Activated naive CD4-positive, alpha-beta T cell treated with anti-CD3 and anti-CD28 coated beads for 36 hours (primary cell): ENCODE data around the gene PWWP2B. TPM values are rescaled to one million over a fixed set of nuclear protein-coding genes. Genes with fewer than 3 reads are reported as not detected.

Experiments
- CTCF ChIA-PET: fragments of 350-600 bp; sonication (Branson Sonifier 250); formaldehyde crosslinking; loops from one replicate; lab custom pipeline; 2021; ENCODE audit warnings: antibody characterized with exemption; lab: Charles Lee
- DNase-seq: peaks from one replicate; pipeline ENCODE4 v3.0.0-alpha.2; 2020
- H3K27ac Mint-ChIP-seq: one replicate; pipeline ENCODE4 v1.8.0; 2021; ENCODE audit warnings: mild to moderate bottlenecking, mixed read lengths
- H3K27me3 Mint-ChIP-seq: one replicate; pipeline ENCODE4 v1.8.0; 2021; ENCODE audit warnings: low read depth, mixed read lengths
- H3K36me3 Mint-ChIP-seq: one replicate; pipeline ENCODE4 v1.8.0; 2021; ENCODE audit warnings: low read depth, mixed read lengths
- H3K4me1 Mint-ChIP-seq: one replicate; pipeline ENCODE4 v1.8.0; 2021; ENCODE audit warnings: low read depth, mixed read lengths
- H3K4me3 Mint-ChIP-seq: one replicate; pipeline ENCODE4 v1.8.0; 2021; ENCODE audit warnings: mild to moderate bottlenecking, moderate library complexity, mixed read lengths
- H3K9me3 Mint-ChIP-seq: one replicate; pipeline ENCODE4 v1.8.0; 2021; ENCODE audit warnings: mixed read lengths
- intact Hi-C: fragments of 100-400 bp; cut with micrococcal nuclease; formaldehyde crosslinking; loops from one replicate; pipeline ENCODE4 v1.15.1; 2023
- total RNA-seq, 2 experiments: library from RNA; stranded (reverse); gene quantifications; one replicate each; pipeline ENCODE4 v1.2.3, GENCODE V29; 2021

The PWWP2B gene
- total RNA-seq, 2 experiments from 2014 or later, result 1.5 to 2.2 TPM

DNA sequence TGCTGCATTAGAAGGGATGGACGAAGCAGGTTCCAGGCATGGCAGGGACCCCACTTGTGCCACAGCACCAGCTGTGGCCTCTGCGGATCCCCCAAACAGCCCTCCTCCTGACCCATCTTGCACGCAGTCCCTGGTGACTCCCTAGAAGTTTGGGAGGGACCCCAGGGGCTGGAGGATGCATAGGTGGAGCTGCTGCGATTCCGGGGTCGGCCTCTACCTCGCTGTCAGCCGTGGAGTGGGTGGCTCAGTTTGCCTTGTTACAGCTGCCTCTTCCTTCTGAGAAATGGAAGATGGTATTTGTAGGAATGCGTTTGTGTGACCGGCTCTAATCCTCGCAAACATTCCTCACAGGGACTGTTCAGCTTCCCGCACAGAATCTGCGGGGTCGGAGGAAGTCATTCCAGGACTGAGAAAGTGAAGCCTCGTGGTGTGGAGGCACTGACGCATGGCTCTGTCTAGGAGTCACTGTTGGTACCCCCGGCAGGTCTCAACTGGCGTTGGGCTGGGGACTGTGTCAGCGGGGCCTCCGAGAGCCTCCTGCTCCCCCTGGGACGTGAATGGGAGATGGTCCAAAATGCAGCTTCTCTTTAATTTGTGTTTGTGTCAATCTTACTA, 17.5 kb downstream of the PWWP2B start:
- no peaks in the 10 kb centered on the region for H3K27me3 Mint-ChIP-seq
- no peak overlapping the region for H3K27ac Mint-ChIP-seq
- no peak for DNase-seq
- H3K36me3 Mint-ChIP-seq, result peaks cover 3% of the 10 kb centered on the region
- H3K4me3 Mint-ChIP-seq, result no peak overlapping the region
- intact Hi-C loops, result no loop called here
- peaks cover 6% of the 10 kb centered on the region for H3K4me1 Mint-ChIP-seq
- no peaks in the 10 kb centered on the region for H3K9me3 Mint-ChIP-seq
- CTCF ChIA-PET, result no interaction called here

DNA sequence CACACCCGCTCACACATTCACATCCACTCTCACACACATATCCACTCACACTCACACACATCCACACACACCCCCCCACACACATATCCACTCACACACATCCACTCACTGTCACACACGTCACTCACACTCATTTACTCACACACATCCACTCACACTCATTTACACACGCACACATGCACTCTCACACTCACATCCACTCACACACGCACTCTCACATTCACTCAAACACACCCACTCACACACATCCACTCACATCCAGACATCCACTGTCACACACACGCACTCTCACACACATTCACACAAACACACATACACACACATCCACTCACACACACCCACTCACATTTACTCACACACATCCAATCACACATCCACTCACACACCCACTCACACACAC, 18.3 kb downstream of the PWWP2B start:
- intact Hi-C loops, result no loop called here
- no peak overlapping the region for H3K4me3 Mint-ChIP-seq
- H3K27me3 Mint-ChIP-seq, result no peaks in the 10 kb centered on the region
- DNase-seq, result no peak
- H3K27ac Mint-ChIP-seq, result no peak overlapping the region
- H3K9me3 Mint-ChIP-seq, result no peaks in the 10 kb centered on the region
- CTCF ChIA-PET, result no interaction called here
- H3K36me3 Mint-ChIP-seq, result peaks cover 3% of the 10 kb centered on the region
- peaks cover 3% of the 10 kb centered on the region for H3K4me1 Mint-ChIP-seq

DNA sequence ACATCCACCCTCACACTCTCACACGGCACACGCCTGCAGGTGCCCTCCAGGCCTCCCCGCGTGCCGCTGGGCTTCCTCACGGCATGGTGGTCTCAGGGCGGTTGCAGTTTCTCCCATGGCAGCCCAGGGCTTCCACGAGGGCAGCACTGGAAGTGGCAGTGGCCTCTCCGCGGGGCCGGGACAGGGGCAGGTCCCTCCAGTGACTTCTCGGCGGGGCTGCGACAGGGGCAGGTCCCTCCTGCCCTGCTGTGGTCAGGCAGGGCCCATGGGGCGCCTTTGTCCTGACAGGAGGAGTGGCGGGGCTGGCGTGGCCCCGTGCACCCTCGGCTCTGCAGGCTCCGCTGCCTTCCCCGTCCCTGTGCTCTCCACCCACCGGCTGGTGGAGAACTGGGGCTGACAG, 19.0 kb downstream of the PWWP2B start:
- DNase-seq, result no peak
- Mint-ChIP-seq H3K36me3 (peaks cover 3% of the 10 kb centered on the region), H3K9me3 (no peaks in the 10 kb centered on the region), H3K4me1 (peaks cover 4% of the 10 kb centered on the region), H3K4me3 (no peak overlapping the region), H3K27ac (no peak overlapping the region), H3K27me3 (no peaks in the 10 kb centered on the region)
- intact Hi-C loops, result no loop called here
- CTCF ChIA-PET, result no interaction called here

DNA sequence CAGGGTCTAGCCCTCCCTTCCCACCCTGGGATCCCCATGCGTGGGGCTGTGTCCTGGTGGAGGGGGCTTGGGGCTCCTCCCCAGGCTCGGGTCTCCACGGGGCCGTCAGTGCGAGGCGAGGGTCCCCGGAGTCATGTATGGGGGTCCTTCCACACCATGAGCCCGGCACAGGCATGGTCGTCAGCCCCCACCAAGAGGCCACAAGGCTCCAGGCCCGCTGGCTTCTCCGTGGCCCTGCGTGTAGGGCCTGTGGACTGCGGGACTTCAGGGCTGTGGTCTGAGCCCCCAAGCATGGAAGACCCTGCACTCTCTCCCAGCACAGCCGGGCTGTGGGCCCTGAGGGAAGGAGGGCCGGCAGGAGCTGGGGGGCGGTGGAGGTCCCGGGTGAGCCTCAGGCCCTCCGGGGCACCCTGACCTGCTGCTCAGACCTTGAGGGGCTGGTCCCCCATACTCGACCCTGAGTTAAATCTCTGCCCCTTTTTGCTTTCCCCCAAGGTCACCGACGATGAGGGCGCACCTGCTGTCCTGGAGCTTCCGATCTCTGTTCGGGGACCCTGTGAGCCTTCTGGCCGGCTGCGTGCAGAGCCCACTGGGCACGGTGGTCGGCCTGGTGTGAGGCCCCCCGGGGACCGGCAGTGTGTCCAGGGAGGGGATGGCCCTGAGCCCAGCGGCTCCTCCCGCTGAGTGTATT, 19.7 kb downstream of the PWWP2B start:
- intact Hi-C loops, result no loop called here
- no peaks in the 10 kb centered on the region for H3K9me3 Mint-ChIP-seq
- H3K27me3 Mint-ChIP-seq, result no peaks in the 10 kb centered on the region
- H3K27ac Mint-ChIP-seq, result no peak overlapping the region
- H3K4me1 Mint-ChIP-seq, result peaks cover 8% of the 10 kb centered on the region
- H3K36me3 Mint-ChIP-seq, result peaks cover 3% of the 10 kb centered on the region
- no peak for DNase-seq
- no peak overlapping the region for H3K4me3 Mint-ChIP-seq
- CTCF ChIA-PET, result no interaction called here

- H3K27ac Mint-ChIP-seq, result no peak overlapping the region
- CTCF ChIA-PET, result no interaction called here
- peaks cover 3% of the 10 kb centered on the region for H3K36me3 Mint-ChIP-seq
- no peaks in the 10 kb centered on the region for H3K27me3 Mint-ChIP-seq
- no peak for DNase-seq
- H3K4me3 Mint-ChIP-seq, result no peak overlapping the region
- intact Hi-C loops, result no loop called here
- no peaks in the 10 kb centered on the region for H3K9me3 Mint-ChIP-seq
- H3K4me1 Mint-ChIP-seq, result peaks cover 13% of the 10 kb centered on the region
Observed at GRCh38 chr10:132417257-132417910, 20.4 kb downstream of the PWWP2B start.

GRCh38 chr10:132417957-132418441, 21.0 kb downstream of the PWWP2B start:
- no peak for DNase-seq
- H3K27ac Mint-ChIP-seq, result no peak overlapping the region
- CTCF ChIA-PET, result no interaction called here
- no peaks in the 10 kb centered on the region for H3K27me3 Mint-ChIP-seq
- H3K9me3 Mint-ChIP-seq, result no peaks in the 10 kb centered on the region
- H3K4me1 Mint-ChIP-seq, result peaks cover 19% of the 10 kb centered on the region
- no peak overlapping the region for H3K4me3 Mint-ChIP-seq
- peaks cover 3% of the 10 kb centered on the region for H3K36me3 Mint-ChIP-seq
- intact Hi-C loops, result no loop called here

- DNase-seq, result no peak
- H3K9me3 Mint-ChIP-seq, result no peaks in the 10 kb centered on the region
- no peaks in the 10 kb centered on the region for H3K27me3 Mint-ChIP-seq
- intact Hi-C loops, result no loop called here
- peaks cover 24% of the 10 kb centered on the region for H3K4me1 Mint-ChIP-seq
- H3K36me3 Mint-ChIP-seq, result peaks cover 3% of the 10 kb centered on the region
- no peak overlapping the region for H3K27ac Mint-ChIP-seq
- CTCF ChIA-PET, result no interaction called here
- no peak overlapping the region for H3K4me3 Mint-ChIP-seq
Observed at GRCh38 chr10:132418527-132419416, 21.8 kb downstream of the PWWP2B start.

DNA sequence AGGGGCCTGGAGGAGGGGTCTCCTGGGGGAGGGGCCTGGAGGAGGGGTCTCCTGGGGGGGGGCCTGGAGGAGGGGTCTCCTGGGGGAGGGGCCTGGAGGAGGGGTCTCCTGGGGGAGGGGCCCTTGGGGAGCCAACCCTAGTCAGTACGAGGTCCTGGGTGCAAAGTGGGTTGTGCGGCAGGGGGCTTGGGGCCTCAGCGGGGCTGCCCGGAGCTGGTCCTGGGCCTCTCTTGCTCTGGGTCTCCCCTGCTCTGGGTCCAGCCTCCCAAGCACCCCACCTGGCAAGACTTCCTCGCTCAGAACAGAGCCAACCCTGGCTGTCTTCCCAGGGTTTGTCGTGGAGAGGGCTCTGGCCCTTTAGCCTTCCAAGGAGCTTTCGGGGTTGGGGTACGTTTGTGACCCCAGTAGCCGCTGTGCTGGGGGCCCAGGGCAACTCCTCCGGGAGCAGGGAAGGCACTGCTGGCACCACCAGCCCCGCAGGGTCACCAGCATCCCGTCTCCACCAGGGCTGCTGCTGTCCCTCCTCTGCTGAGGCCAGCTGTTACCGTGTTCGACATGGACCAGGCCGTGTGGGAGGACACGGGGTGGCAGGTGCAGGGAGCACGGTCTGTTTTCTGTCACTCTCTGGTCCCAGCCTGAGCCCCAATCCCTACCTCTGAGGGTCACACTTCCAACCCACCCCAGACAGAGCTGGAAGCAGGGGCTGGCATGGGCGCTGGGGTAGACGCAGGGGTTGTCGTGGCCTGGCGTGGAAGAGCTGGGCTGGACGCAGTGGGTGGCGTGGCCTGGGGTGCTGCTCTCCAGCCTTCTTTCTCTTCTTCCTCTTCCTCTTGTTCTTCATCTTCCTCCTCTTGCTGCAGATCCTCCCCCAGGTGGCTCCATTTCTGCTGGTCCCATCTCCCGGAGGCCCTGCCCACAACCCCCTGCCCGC, 22.8 kb downstream of the PWWP2B start:
- DNase-seq, result no peak
- no peak overlapping the region for H3K4me3 Mint-ChIP-seq
- no peaks in the 10 kb centered on the region for H3K9me3 Mint-ChIP-seq
- peaks cover 24% of the 10 kb centered on the region for H3K4me1 Mint-ChIP-seq
- CTCF ChIA-PET, result no interaction called here
- intact Hi-C loops, result no loop called here
- H3K27me3 Mint-ChIP-seq, result no peaks in the 10 kb centered on the region
- H3K36me3 Mint-ChIP-seq, result peaks cover 3% of the 10 kb centered on the region
- no peak overlapping the region for H3K27ac Mint-ChIP-seq

DNA sequence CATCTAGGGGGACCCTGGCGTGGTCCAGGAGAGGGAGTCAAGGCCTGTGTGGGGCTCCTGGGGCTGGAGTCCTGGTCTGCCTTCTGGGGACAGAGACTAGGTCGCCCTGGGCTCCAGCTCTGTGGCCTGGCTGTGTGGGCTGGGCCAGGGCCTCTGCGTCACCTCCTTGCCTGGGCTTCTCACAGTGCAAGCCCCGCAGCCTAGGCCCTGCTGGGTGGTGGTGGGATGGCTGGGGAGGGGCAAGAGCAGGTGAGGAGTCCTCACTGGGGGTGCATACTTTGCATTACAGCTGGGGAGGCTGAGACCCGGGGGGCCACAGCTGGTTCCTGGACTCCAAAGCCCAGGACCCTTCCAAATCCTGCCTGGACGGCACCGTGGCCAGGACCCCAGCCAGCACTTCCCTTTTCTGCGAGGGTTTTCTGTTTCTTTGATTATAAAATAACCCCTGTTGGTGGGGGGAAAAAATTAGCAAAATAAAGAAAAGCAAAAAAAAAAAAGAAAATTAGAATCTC, 23.5 kb downstream of the PWWP2B start:
- peaks cover 22% of the 10 kb centered on the region for H3K4me1 Mint-ChIP-seq
- DNase-seq, result no peak
- H3K27me3 Mint-ChIP-seq, result no peaks in the 10 kb centered on the region
- intact Hi-C loops, result no loop called here
- H3K36me3 Mint-ChIP-seq, result peaks cover under 1% of the 10 kb centered on the region
- no peak overlapping the region for H3K27ac Mint-ChIP-seq
- no peaks in the 10 kb centered on the region for H3K9me3 Mint-ChIP-seq
- CTCF ChIA-PET, result no interaction called here
- H3K4me3 Mint-ChIP-seq, result no peak overlapping the region

GRCh38 chr10:132420981-132421846, 24.2 kb downstream of the PWWP2B start:
- CTCF ChIA-PET, result interaction anchor here (1.8 to 2.5 kb wide), 2 partner anchors 25 to 32 kb away, joined by 5 to 10 read pairs; no protein-coding TSS in a partner anchor
- Mint-ChIP-seq H3K36me3 (no peaks in the 10 kb centered on the region), H3K27me3 (no peaks in the 10 kb centered on the region), H3K4me3 (no peak overlapping the region), H3K9me3 (no peaks in the 10 kb centered on the region), H3K27ac (peak overlapping the region; percentile 24), H3K4me1 (peaks cover 22% of the 10 kb centered on the region)
- peak; percentile 52 for DNase-seq
- intact Hi-C loops, result no loop called here
